Non-pigmented ciliary epithelial cell (primary cell): ENCODE measurements around the gene EDEM1.
"Not testable (repeated sequence)": the region's sequence is repeated elsewhere in the genome, so short reads cannot be mapped to it uniquely, and the experiment has no call there.

Experiments used
- DNase-seq: peaks from one replicate; pipeline ENCODE4 v3.0.0-alpha.2; 2010; ENCODE audit warnings: low read depth

Gene EDEM1

GRCh38 chr3:5187156-5187919, at the start of gene EDEM1:
EDEM1 (plus strand) TSS chr3:5187707; CDS start chr3:5187806, 99 bp downstream.
- peak; percentile 70 for DNase-seq

GRCh38 chr3:5138214-5138981, 49.1 kb upstream of the EDEM1 start:
- no peak for DNase-seq

- no peak for DNase-seq
These were observed 47.3 kb upstream of the EDEM1 start for GRCh38 chr3:5140230-5140621.

GRCh38 chr3:5140839-5141238, 46.7 kb upstream of the EDEM1 start:
- no peak for DNase-seq

GRCh38 chr3:5141760-5142159, 45.7 kb upstream of the EDEM1 start:
- no peak for DNase-seq

- DNase-seq = no peak
These were observed 44.0 kb upstream of the EDEM1 start for GRCh38 chr3:5143464-5143863.

- no peak for DNase-seq
These were observed 43.1 kb upstream of the EDEM1 start for GRCh38 chr3:5144316-5144994.

- DNase-seq = no peak
These were observed 42.4 kb upstream of the EDEM1 start for GRCh38 chr3:5145120-5145519.

- DNase-seq = not testable (repeated sequence)
These were observed 40.4 kb upstream of the EDEM1 start for GRCh38 chr3:5147152-5147551.

GRCh38 chr3:5149306-5149880, 38.1 kb upstream of the EDEM1 start:
- DNase-seq = no peak

GRCh38 chr3:5151586-5151985, 35.9 kb upstream of the EDEM1 start:
- DNase-seq = no peak

- no peak for DNase-seq
These were observed 34.4 kb upstream of the EDEM1 start for GRCh38 chr3:5153074-5153473.

GRCh38 chr3:5155241-5155640, 32.3 kb upstream of the EDEM1 start:
- no peak for DNase-seq

- DNase-seq = no peak
These were observed 27.2 kb upstream of the EDEM1 start for GRCh38 chr3:5160321-5160720.

- DNase-seq = no peak
These were observed 26.3 kb upstream of the EDEM1 start for GRCh38 chr3:5160940-5161858.

- DNase-seq = peak; percentile 81
These were observed 25.4 kb upstream of the EDEM1 start for GRCh38 chr3:5162102-5162501.

GRCh38 chr3:5165698-5166097, 21.8 kb upstream of the EDEM1 start:
- DNase-seq = no peak

- DNase-seq = no peak
These were observed 20.7 kb upstream of the EDEM1 start for GRCh38 chr3:5166846-5167245.

- no peak for DNase-seq
These were observed 19.4 kb upstream of the EDEM1 start for GRCh38 chr3:5168110-5168509.

GRCh38 chr3:5169807-5170206, 17.7 kb upstream of the EDEM1 start:
- no peak for DNase-seq

- no peak for DNase-seq
These were observed 16.5 kb upstream of the EDEM1 start for GRCh38 chr3:5170975-5171374.
